K562 (cell line): ENCODE measurements around the gene LIMS2.

ENCODE experiments used
- CTCF ChIP-seq, 3 experiments: IDR thresholded peaks in 2 of 3; conservative IDR thresholded peaks in 1 of 3; 2 replicates each; pipeline ENCODE4 v1.5.1; 2011 to 2012; ENCODE audit warnings: low read length in 3 of 3, mild to moderate bottlenecking in 3 of 3, control low read depth in 2 of 3, improper control_type of control experiment in 1 of 3, inconsistent platforms in 1 of 3, low read depth in 1 of 3, mixed read lengths in 1 of 3, moderate library complexity in 1 of 3; ENCODE audit not compliant: insufficient read depth in 2 of 3
- MTA2 ChIP-seq: fragments of 450-650 bp; IDR thresholded peaks from 2 replicates; pipeline ENCODE4 v1.6.1; 2016; ENCODE audit warnings: low read depth
- NONO ChIP-seq, 2 experiments: fragments of 200-400 bp in 1 of 2; fragments of 450-650 bp in 1 of 2; formaldehyde crosslinking in 1 of 2; IDR thresholded peaks; 2 replicates each; pipeline ENCODE4 v1.6.1; 2017; ENCODE audit warnings: low read depth in 2 of 2, mild to moderate bottlenecking in 2 of 2, moderate library complexity in 2 of 2, low read length in 1 of 2
- REST ChIP-seq, 2 experiments: fragments of 450-650 bp; formaldehyde crosslinking in 1 of 2; IDR thresholded peaks; 2 replicates each; pipeline versions ENCODE4 v1.4.0 to v1.6.1; 2014 to 2020; ENCODE audit warnings: mild to moderate bottlenecking in 2 of 2, borderline replicate concordance in 1 of 2, low read depth in 1 of 2
- ZBTB49 ChIP-seq: sonication (generic); formaldehyde crosslinking; IDR thresholded peaks from 2 replicates; pipeline ENCODE4 v1.8.0; 2022; ENCODE audit warnings: missing genetic modification reagents, mild to moderate bottlenecking, borderline replicate concordance
- ZNF24 ChIP-seq: fragments of 450-650 bp; IDR thresholded peaks from 2 replicates; pipeline ENCODE4 v1.6.1; 2016
- ZNF449 ChIP-seq: fragments of 250-450 bp; sonication (Bioruptor Pico); IDR thresholded peaks from 2 replicates; pipeline ENCODE4 v1.8.0; 2022; ENCODE audit warnings: moderate library complexity, mild to moderate bottlenecking, inconsistent platforms
- ZSCAN32 ChIP-seq: fragments of 450-650 bp; formaldehyde crosslinking; IDR thresholded peaks from 2 replicates; pipeline ENCODE4 v1.4.0; 2020; ENCODE audit warnings: mild to moderate bottlenecking, moderate library complexity

- TF ChIP-seq ZNF24 (no peak), ZNF449 (CRISPR knock-in tag) (no peak), ZBTB49 (no peak), NONO (IDR thresholded peaks at IDR 0.05; ENCODE audit: low read depth in 2 of 2, low read length in 1 of 2) (no peak), ZSCAN32 (CRISPR knock-in tag) (no peak), CTCF (IDR thresholded peaks at IDR 0.05 in 2 of 3, conservative IDR thresholded peaks at IDR 0.05 in 1 of 3; ENCODE audit: insufficient read depth in 2 of 3, low read depth in 1 of 3, low read length in 3 of 3) (no peak), MTA2 (no peak), REST (IDR thresholded peaks at IDR 0.05; ENCODE audit: borderline replicate concordance) (no peak), REST (CRISPR knock-in tag; IDR thresholded peaks at IDR 0.05; ENCODE audit: low read depth) (no peak)
These were observed 16.5 kb downstream of the LIMS2 start for GRCh38 chr2:127658641-127659407.
